Cardiac muscle cell (in vitro differentiated cells and primary cell): ENCODE results near the gene VTI1A. TPM values are rescaled to one million over a fixed set of nuclear protein-coding genes. Genes with fewer than 3 reads are reported as not detected.

Experiments
- DNase-seq, 2 donors: peaks; one replicate each; pipeline versions ENCODE4 v3.0.0 to v3.0.0-alpha.2; 2010 to 2017; ENCODE audit warnings: low read depth in 1 of 2, low spot score in 1 of 2
- H3K27ac ChIP-seq: fragments of 200-600 bp; sonication (generic); 2 replicates; pipeline ENCODE4 v1.5.1; 2016
- H3K27me3 ChIP-seq: fragments of 200-600 bp; sonication (generic); 2 replicates; pipeline ENCODE4 v1.6.0; 2016; ENCODE audit warnings: control low read depth
- H3K36me3 ChIP-seq: fragments of 200-600 bp; sonication (generic); 2 replicates; pipeline ENCODE4 v1.5.1; 2016; ENCODE audit warnings: control low read depth
- H3K4me1 ChIP-seq: fragments of 200-600 bp; sonication (generic); 2 replicates; pipeline ENCODE4 v1.8.1; 2017; ENCODE audit warnings: low read depth, mild to moderate bottlenecking, mixed run types
- H3K4me3 ChIP-seq: fragments of 200-600 bp; sonication (generic); 2 replicates; pipeline ENCODE4 v1.5.1; 2016; ENCODE audit warnings: mild to moderate bottlenecking
- H3K9me3 ChIP-seq: fragments of 200-600 bp; sonication (generic); 2 replicates; pipeline ENCODE4 v1.5.1; 2017; ENCODE audit warnings: low read depth, mild to moderate bottlenecking, control low read depth
- polyA plus RNA-seq: library from polyadenylated mRNA; unstranded; fragments of >200 nt; fragmentation: Nextera tagmentation; extraction: Ambion mirVana; gene quantifications from 2 replicates; pipeline ENCODE4 v1.2.1, GENCODE V29; 2016
- total RNA-seq: library from RNA; depleted of rRNA; stranded (reverse); fragments of >200 nt; gene quantifications from 2 replicates; pipeline ENCODE4 v1.2.3, GENCODE V29; 2016
- TF ChIP-seq, protein P1 (sequence below): IDR thresholded peaks from 2 replicates; pipeline ENCODE4 v1.5.1; 2012; ENCODE audit warnings: low read depth, mild to moderate bottlenecking, low read length

Gene VTI1A
- total and polyA plus RNA-seq, 2 experiments from 2014 or later = 19.3 to 33.1 TPM

DNA sequence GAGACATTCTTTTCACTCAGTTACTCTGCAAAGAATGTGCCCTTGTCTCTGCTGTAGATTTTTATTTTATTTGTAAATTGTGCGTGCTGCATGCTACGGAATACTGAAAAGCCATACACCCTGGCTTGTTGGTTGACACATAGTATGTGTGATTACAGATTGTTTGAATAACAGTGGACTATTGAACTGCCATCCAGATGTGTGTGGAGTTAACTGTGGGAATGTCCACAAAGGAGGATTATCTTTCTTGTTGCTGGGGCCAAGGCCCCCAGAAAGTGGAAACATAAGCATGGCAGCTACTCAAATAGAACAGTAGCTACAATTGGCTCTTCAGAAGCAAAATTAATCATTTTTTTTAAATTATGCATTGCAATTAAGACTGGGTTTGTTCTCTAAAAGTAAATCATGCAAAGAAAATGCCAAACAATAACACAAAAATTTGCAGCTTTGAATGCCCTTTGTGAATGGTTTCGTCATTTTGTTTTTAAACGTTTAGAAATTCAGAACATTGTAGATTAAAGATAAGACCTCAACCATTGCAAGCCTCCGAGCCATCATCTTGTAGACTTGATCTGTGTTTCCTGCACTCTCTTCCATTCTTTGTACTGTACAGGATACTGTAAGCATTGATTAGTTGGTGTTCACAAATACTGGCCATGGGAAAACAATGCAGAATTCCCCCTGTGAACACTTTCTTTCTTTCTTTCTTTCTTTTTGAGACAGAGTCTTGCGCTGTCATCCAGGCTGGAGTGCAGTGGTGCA, 292.8 kb downstream of the VTI1A start:
- H3K27me3 ChIP-seq = peaks cover 3% of the 10 kb centered on the region
- peaks cover 30% of the 10 kb centered on the region for H3K4me1 ChIP-seq
- H3K4me3 ChIP-seq = no peak overlapping the region
- no peaks in the 10 kb centered on the region for H3K9me3 ChIP-seq
- H3K27ac ChIP-seq = no peak overlapping the region
- TF ChIP-seq, protein P1, sequence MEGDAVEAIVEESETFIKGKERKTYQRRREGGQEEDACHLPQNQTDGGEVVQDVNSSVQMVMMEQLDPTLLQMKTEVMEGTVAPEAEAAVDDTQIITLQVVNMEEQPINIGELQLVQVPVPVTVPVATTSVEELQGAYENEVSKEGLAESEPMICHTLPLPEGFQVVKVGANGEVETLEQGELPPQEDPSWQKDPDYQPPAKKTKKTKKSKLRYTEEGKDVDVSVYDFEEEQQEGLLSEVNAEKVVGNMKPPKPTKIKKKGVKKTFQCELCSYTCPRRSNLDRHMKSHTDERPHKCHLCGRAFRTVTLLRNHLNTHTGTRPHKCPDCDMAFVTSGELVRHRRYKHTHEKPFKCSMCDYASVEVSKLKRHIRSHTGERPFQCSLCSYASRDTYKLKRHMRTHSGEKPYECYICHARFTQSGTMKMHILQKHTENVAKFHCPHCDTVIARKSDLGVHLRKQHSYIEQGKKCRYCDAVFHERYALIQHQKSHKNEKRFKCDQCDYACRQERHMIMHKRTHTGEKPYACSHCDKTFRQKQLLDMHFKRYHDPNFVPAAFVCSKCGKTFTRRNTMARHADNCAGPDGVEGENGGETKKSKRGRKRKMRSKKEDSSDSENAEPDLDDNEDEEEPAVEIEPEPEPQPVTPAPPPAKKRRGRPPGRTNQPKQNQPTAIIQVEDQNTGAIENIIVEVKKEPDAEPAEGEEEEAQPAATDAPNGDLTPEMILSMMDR = no peak
- H3K36me3 ChIP-seq = no peaks in the 10 kb centered on the region
- no peak for DNase-seq

DNA sequence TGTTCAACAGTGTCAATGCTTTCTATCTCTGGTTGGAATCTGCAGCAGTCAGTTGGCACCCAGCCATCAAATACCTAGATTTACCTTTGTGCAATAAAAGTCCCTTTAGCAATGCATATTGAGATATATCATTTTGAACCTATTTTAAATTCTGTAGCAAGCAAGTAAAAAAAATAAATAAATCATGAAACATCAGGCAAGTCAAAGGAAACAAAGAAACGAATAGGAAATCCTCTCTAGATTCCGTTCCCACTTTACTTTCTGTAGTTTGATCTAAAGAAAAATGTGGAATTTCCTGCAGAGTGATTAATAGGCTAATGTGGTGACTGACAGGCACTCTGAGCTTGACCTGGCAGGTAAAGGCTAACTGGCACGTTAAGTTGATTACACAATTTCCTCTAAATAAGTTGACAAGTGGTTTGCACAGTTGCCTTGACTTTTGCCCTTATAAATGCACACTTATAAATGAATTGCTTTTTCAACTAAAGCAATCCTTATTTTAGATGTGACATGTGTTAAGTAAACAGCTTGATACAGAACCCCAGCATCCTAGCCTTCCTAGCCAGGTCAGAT, 294.9 kb downstream of the VTI1A start:
- Histone ChIP-seq H3K36me3 (no peaks in the 10 kb centered on the region), H3K4me3 (no peak overlapping the region), H3K4me1 (peaks cover 34% of the 10 kb centered on the region), H3K27me3 (peaks cover 3% of the 10 kb centered on the region), H3K27ac (no peak overlapping the region), H3K9me3 (no peaks in the 10 kb centered on the region)
- no peak for DNase-seq
- TF ChIP-seq, protein P1 = no peak

DNA sequence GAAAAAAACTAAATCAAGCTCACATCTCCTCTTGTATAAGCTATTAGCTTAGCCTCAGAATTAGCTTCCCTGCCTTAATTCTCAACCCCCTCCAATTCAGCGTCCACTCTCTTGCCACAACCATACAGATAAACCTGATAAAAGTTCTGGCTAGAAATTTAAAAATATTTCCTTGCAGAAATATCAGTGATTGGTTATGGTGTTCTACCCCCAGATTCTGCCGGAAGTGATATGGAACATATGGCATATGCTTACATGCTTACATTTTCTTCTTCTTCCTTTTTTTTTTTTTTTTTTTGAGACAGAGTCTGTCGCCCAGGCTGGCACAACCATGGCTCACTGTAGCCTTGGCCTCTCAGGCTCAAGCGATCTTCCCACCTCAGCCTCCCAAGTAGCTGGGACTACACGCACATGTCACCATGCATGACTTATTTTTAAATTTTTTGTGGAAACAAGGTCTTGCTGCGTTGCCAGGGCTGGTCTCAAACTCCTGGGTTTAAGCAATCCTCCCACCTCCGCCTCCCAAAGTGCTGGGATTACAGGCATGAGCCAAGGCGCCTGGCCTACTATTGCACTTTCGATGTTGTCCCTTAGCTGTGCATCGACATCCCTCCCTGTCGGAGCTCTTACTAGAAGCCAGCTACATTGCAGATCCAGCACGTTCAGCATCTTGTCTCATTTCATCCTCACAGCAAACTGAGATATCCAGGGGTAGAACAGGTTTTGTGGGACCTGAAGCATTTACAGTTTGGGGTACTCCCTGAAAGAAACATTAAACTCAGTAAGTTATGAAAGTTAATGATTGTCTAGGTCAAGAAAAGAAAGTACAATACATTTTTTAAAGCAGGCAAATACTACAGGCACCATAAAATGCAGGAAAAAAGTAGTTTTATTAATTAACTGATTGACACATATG, 297.4 kb downstream of the VTI1A start:
- no peak for DNase-seq
- TF ChIP-seq, protein P1 = no peak
- Histone ChIP-seq H3K36me3 (no peaks in the 10 kb centered on the region), H3K4me3 (no peak overlapping the region), H3K27ac (no peak overlapping the region), H3K4me1 (peaks cover 21% of the 10 kb centered on the region), H3K27me3 (peaks cover 3% of the 10 kb centered on the region), H3K9me3 (no peaks in the 10 kb centered on the region)

DNA sequence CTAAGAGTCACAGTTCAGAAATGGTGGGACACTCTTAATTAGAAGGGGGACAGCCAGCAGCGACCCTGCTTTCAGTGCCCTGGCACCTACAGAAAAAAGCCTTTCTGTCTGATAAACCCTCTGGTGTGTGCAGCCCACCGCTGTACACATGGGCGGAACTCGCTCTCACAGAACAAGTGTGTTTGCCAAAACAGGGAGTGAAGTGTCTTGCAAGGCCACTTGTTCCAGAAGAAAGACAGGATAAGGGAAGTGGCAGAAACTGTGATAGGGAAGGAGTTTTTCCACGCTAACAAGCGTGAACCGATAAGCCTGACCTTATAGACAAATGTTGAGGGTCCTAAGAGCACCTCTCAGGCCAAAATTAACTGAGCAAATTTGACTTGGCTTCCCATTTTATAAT, 299.3 kb downstream of the VTI1A start:
- peak in 1 of 2 donors; percentile 87 for DNase-seq
- Histone ChIP-seq H3K4me3 (no peak overlapping the region), H3K36me3 (no peaks in the 10 kb centered on the region), H3K4me1 (peaks cover 21% of the 10 kb centered on the region), H3K9me3 (no peaks in the 10 kb centered on the region), H3K27me3 (peaks cover 3% of the 10 kb centered on the region), H3K27ac (no peak overlapping the region)
- TF ChIP-seq, protein P1 = no peak

DNA sequence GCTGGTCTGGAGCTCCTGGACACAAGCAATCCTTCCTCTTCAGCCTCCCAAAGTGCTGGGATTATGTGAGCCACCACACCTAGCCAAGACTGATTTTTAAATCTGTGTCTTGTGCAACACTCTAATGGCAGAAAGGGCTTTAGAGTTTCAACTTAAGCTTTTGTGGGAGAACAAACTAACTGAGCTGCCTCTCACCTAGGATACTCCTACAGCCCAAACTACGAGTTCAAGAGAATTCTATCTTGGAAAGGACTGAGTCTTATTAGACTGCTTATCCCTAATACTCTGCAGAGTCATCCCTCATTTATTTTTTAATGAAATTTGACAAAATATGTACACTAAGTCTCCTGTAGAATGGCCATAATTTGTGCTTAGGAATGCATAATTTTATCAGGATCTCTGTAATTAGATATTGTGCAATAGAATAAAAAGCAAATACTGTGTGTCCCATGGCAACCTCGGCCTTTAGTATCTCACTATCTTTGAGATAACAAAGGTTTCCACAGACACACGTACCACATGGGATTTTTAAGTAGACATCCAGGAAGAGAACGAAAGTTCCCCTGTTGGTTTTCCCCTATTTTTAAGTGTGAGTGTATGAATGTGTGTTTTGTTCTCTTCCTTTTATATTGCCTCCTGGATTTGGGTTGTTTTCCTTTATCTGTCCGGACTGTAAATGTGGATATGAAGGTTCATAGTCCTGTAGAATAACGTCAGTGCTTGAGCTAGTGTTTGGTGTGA, 303.6 kb downstream of the VTI1A start:
- Histone ChIP-seq H3K36me3 (no peaks in the 10 kb centered on the region), H3K27ac (no peak overlapping the region), H3K9me3 (no peaks in the 10 kb centered on the region), H3K27me3 (no peaks in the 10 kb centered on the region), H3K4me3 (no peak overlapping the region), H3K4me1 (peaks cover 21% of the 10 kb centered on the region)
- DNase-seq = peak in 1 of 2 donors; percentile 52
- TF ChIP-seq, protein P1 = no peak
